ENCODE data around the gene TMPRSS6.

DNA sequence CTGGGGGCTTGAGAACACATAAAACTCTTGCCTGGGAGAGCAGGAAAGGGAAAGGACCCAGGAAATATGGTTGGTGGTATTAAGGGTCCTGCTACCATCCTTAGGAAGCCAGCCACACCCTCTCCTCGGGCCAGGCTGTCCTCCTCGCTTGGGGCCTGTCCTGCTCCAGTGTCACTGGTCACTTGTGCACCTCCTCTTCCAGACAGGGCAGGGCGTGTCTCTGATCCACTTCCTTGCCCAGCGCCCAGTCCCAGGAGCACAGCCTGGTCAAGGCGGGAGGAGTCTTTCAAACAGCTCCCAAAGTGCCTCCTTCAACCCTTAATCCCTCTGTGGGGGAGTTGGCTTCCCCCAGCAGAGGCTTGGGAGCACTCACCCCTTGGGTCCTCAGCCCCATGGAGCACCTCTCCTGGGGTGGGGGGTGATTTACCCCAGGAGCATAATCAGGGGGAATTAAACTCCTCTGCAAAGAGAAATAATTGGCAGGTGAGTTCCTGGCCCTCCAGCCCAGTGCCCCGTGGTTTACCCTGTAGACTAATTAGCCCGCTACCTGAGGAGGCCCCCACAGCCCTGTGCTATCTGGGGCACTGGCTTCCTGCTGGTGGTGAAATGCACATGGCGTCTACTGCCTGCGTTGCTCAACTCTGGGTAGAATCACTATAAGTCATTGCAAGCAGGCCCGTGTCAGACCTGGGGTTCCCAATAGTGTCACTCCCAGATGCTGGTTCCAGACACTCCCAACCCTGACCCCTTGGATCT lies 8.0 kb downstream of the TMPRSS6 start:
- TF ChIP-seq, protein P1, sequence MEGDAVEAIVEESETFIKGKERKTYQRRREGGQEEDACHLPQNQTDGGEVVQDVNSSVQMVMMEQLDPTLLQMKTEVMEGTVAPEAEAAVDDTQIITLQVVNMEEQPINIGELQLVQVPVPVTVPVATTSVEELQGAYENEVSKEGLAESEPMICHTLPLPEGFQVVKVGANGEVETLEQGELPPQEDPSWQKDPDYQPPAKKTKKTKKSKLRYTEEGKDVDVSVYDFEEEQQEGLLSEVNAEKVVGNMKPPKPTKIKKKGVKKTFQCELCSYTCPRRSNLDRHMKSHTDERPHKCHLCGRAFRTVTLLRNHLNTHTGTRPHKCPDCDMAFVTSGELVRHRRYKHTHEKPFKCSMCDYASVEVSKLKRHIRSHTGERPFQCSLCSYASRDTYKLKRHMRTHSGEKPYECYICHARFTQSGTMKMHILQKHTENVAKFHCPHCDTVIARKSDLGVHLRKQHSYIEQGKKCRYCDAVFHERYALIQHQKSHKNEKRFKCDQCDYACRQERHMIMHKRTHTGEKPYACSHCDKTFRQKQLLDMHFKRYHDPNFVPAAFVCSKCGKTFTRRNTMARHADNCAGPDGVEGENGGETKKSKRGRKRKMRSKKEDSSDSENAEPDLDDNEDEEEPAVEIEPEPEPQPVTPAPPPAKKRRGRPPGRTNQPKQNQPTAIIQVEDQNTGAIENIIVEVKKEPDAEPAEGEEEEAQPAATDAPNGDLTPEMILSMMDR (IDR thresholded peaks at IDR 0.05; ENCODE audit: low read length), result no peak
- no peak for TF ChIP-seq EZH2 (IDR thresholded peaks at IDR 0.05; ENCODE audit: borderline replicate concordance, low read length)
